HEK293T (cell line): ENCODE data around the gene B2M.
"Not testable (repeated sequence)": the region's sequence is repeated elsewhere in the genome, so short reads cannot be mapped to it uniquely, and the experiment has no call there.

Experiments used
- CTCF ChIA-PET: fragments of 350-600 bp; formaldehyde crosslinking; extraction: SDS; loops from one replicate; lab custom pipeline; 2021; ENCODE audit warnings: antibody characterized with exemption, inconsistent platforms; lab: Yijun Ruan, JAX
- POLR2A ChIA-PET: fragments of 350-600 bp; formaldehyde crosslinking; extraction: SDS; loops from one replicate; lab custom pipeline; 2020; ENCODE audit warnings: antibody characterized with exemption, inconsistent platforms; lab: Yijun Ruan, JAX
- DNase-seq: peaks from one replicate; pipeline ENCODE4 v3.0.0; 2012; ENCODE audit warnings: mixed read lengths; ENCODE audit errors: extremely low spot score
- ARNT ChIP-seq: fragments of 450-650 bp; IDR thresholded peaks from 2 replicates; pipeline ENCODE4 v1.6.1; 2017; ENCODE audit warnings: mild to moderate bottlenecking
- BHLHE40 ChIP-seq: fragments of 450-650 bp; IDR thresholded peaks from 2 replicates; pipeline ENCODE4 v1.6.1; 2016; ENCODE audit warnings: mild to moderate bottlenecking, moderate library complexity, borderline replicate concordance
- CTBP1 ChIP-seq: fragments of 450-650 bp; IDR thresholded peaks from 2 replicates; pipeline ENCODE4 v1.6.1; 2016; ENCODE audit warnings: borderline replicate concordance
- ELF4 ChIP-seq: fragments of 450-650 bp; IDR thresholded peaks from 2 replicates; pipeline ENCODE4 v1.6.1; 2017; ENCODE audit warnings: antibody characterized with exemption
- FOXA1 ChIP-seq: fragments of 450-650 bp; IDR thresholded peaks from 2 replicates; pipeline ENCODE4 v1.6.1; 2016; ENCODE audit warnings: mild to moderate bottlenecking
- FOXK2 ChIP-seq: fragments of 450-650 bp; IDR thresholded peaks from 2 replicates; pipeline ENCODE4 v1.6.1; 2016; ENCODE audit warnings: mild to moderate bottlenecking
- FOXM1 ChIP-seq: fragments of 450-650 bp; IDR thresholded peaks from 2 replicates; pipeline ENCODE4 v1.6.1; 2017; ENCODE audit warnings: mild to moderate bottlenecking, borderline replicate concordance
- HDGF ChIP-seq: fragments of 450-650 bp; IDR thresholded peaks from 2 replicates; pipeline ENCODE4 v1.6.1; 2017; ENCODE audit warnings: antibody characterized with exemption, borderline replicate concordance
- L3MBTL2 ChIP-seq: fragments of 450-650 bp; conservative IDR thresholded peaks from 2 replicates; pipeline ENCODE4 v1.6.1; 2016; ENCODE audit warnings: mild to moderate bottlenecking
- LEF1 ChIP-seq: fragments of 450-650 bp; IDR thresholded peaks from 2 replicates; pipeline ENCODE4 v1.6.1; 2017; ENCODE audit warnings: mild to moderate bottlenecking, borderline replicate concordance
- NFRKB ChIP-seq: fragments of 450-650 bp; IDR thresholded peaks from 2 replicates; pipeline ENCODE4 v1.6.1; 2016; ENCODE audit warnings: mild to moderate bottlenecking, moderate library complexity
- SP1 ChIP-seq: fragments of 450-650 bp; IDR thresholded peaks from 2 replicates; pipeline ENCODE4 v1.6.1; 2017
- SUZ12 ChIP-seq: fragments of 450-650 bp; IDR thresholded peaks from 2 replicates; pipeline ENCODE4 v1.6.1; 2016; ENCODE audit warnings: mild to moderate bottlenecking
- TARDBP ChIP-seq: fragments of 450-650 bp; IDR thresholded peaks from 2 replicates; pipeline ENCODE4 v1.6.1; 2016
- ZNF384 ChIP-seq: fragments of 450-650 bp; IDR thresholded peaks from 2 replicates; pipeline ENCODE4 v1.6.1; 2016
- TF ChIP-seq, protein P1 (sequence below): fragments of 450-650 bp; IDR thresholded peaks from 2 replicates; pipeline ENCODE4 v1.6.1; 2016

B2M gene

DNA sequence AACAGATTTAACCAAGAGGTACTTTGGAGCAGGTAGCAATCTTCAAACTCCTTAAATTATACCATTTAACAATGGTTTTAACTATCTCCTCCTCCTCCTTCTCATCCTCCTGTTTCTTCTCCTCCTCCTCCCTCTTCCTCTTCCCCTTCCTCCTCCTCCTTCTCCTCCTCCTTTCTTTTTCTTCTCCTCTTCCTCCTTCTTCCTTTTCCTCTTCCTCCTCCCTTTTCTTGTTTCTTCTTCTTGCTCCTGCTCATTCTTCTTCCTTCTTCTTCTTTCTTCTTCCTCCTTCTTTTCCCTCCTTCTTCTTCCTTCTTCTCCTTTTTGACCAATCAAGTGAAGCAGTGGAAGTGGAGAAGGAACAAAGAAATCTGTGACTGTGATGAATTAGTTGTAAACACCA, 14.3 kb upstream of the B2M start:
- no peak for TF ChIP-seq BHLHE40
- TF ChIP-seq ARNT = no peak
- TF ChIP-seq TARDBP = no peak
- no peak for TF ChIP-seq NFRKB
- no peak for TF ChIP-seq ELF4
- no peak for TF ChIP-seq FOXM1
- TF ChIP-seq, protein P1, sequence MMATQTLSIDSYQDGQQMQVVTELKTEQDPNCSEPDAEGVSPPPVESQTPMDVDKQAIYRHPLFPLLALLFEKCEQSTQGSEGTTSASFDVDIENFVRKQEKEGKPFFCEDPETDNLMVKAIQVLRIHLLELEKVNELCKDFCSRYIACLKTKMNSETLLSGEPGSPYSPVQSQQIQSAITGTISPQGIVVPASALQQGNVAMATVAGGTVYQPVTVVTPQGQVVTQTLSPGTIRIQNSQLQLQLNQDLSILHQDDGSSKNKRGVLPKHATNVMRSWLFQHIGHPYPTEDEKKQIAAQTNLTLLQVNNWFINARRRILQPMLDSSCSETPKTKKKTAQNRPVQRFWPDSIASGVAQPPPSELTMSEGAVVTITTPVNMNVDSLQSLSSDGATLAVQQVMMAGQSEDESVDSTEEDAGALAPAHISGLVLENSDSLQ = no peak
- TF ChIP-seq CTBP1 = no peak
- no peak for TF ChIP-seq ZNF384
- no peak for TF ChIP-seq SP1
- POLR2A ChIA-PET = interaction anchor here (0.7 to 1.2 kb wide), 2 partner anchors 15 to 32 kb away, joined by 4 to 5 read pairs; no protein-coding TSS in a partner anchor
- DNase-seq = no peak
- CTCF ChIA-PET = no interaction called here

DNA sequence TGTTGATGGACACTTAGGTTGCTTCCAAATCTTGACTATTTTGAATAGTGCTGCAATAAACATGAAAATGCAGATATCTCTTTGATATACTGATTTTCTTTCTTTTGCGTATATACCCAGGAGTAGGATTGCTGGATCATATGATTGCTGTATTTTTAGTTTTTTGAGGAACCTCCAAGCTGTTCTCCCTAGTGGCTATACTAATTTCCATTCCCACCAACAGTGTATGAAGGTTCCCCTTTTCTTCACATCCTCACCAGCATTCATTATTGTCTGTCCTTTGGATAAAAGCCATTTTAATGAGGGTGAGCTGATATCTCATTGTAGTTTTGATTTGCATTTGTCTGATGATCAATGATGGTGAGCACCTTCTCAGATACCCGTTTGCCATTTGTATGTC, 12.7 kb upstream of the B2M start:
- no peak for DNase-seq
- POLR2A ChIA-PET = no interaction called here
- CTCF ChIA-PET = no interaction called here
- no peak for TF ChIP-seq LEF1
- no peak for TF ChIP-seq ZNF384
- no peak for TF ChIP-seq HDGF
- TF ChIP-seq FOXM1 = no peak
- TF ChIP-seq SUZ12 = no peak
- no peak for TF ChIP-seq ELF4
- TF ChIP-seq NFRKB = no peak
- no peak for TF ChIP-seq CTBP1
- no peak for TF ChIP-seq FOXK2
- no peak for TF ChIP-seq L3MBTL2
- TF ChIP-seq ARNT = no peak
- no peak for TF ChIP-seq FOXA1

DNA sequence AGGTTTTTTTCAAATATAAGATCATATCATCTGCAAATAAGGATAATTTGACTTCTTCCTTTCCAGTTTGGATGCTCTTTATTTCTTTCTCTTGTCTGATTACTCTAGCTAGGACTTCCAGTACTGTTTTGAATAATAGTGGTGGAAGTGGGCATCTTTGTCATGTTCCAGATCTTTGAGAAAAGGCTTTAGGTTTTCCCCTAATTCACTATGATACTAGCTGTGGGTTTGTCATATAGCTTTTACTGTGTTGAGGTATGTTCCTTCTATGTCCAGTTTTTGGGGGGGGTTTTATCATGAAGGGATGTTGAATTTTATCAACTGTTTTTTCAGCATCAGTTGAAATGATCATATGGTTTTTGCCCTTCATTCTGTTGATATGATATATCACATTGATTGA, 10.6 kb upstream of the B2M start:
- CTCF ChIA-PET, DNase-seq, POLR2A ChIA-PET: not testable (repeated sequence)

DNA sequence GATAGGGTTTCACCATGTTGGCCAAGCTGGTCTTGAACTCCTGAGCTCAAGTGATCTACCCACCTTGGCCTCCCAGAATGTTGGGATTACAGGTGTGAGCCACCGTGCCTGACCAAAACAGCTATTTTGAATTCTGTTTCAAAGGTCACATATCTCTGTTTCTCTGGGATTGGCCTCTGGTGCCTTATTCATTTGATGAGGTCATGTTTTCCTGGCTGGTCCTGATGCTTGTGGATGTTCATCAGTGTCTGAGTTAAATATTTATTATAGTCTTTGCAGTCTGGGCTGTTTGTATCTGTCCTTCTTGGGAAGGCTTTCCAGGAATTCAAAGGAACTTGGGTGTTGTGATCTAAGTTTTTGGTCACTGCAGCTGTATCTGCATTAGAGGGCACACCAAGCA, 5.3 kb upstream of the B2M start:
- POLR2A ChIA-PET = interaction anchor here (1.0 kb wide), 1 partner anchor 43 kb away, joined by 3 read pairs; no protein-coding TSS in a partner anchor
- no peak for TF ChIP-seq CTBP1
- no peak for TF ChIP-seq BHLHE40
- TF ChIP-seq, protein P1 = no peak
- TF ChIP-seq LEF1 = no peak
- TF ChIP-seq FOXA1 = no peak
- TF ChIP-seq NFRKB = no peak
- TF ChIP-seq FOXM1 = no peak
- TF ChIP-seq ARNT = no peak
- no peak for TF ChIP-seq FOXK2
- TF ChIP-seq TARDBP = no peak
- TF ChIP-seq HDGF = no peak
- TF ChIP-seq SP1 = no peak
- TF ChIP-seq SUZ12 = no peak
- no peak for TF ChIP-seq ELF4
- TF ChIP-seq L3MBTL2 = no peak
- TF ChIP-seq ZNF384 = no peak
- CTCF ChIA-PET = interaction anchor here (1.4 kb wide), 1 partner anchor 33 kb away, joined by 3 read pairs; no protein-coding TSS in a partner anchor
- no peak for DNase-seq

DNA sequence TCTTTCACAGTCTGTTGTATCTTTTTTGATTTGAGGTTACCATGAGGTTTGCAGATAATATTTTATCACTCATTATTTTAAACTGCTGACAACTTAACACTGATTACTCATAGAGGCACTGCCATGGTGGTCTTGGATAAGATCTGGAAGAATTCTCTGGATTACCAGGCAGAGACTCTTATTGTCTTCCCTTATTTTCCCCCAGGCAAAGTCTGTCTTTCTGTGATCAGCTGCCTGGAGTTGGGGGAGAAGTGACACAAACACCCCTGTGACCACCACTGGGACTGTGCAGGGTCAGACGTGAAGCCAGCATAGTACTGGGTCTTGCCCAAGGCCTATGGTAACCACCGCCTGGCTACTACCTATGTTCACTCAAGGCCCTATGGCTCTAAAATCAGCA, 4.9 kb upstream of the B2M start:
- ChIA-PET CTCF (interaction anchor here (0.7 to 1.4 kb wide), 2 partner anchors 32 to 215 kb away, joined by 3 to 4 read pairs; no protein-coding TSS in a partner anchor), POLR2A (no interaction called here)
- DNase-seq = no peak
- TF ChIP-seq FOXA1 = no peak
- TF ChIP-seq SP1 = no peak
- no peak for TF ChIP-seq FOXK2
- TF ChIP-seq TARDBP = no peak
- TF ChIP-seq ZNF384 = no peak
- no peak for TF ChIP-seq ARNT
- TF ChIP-seq LEF1 = no peak
- TF ChIP-seq, protein P1 = no peak
- no peak for TF ChIP-seq SUZ12
- TF ChIP-seq L3MBTL2 = no peak
- TF ChIP-seq ELF4 = no peak
- TF ChIP-seq FOXM1 = no peak

DNA sequence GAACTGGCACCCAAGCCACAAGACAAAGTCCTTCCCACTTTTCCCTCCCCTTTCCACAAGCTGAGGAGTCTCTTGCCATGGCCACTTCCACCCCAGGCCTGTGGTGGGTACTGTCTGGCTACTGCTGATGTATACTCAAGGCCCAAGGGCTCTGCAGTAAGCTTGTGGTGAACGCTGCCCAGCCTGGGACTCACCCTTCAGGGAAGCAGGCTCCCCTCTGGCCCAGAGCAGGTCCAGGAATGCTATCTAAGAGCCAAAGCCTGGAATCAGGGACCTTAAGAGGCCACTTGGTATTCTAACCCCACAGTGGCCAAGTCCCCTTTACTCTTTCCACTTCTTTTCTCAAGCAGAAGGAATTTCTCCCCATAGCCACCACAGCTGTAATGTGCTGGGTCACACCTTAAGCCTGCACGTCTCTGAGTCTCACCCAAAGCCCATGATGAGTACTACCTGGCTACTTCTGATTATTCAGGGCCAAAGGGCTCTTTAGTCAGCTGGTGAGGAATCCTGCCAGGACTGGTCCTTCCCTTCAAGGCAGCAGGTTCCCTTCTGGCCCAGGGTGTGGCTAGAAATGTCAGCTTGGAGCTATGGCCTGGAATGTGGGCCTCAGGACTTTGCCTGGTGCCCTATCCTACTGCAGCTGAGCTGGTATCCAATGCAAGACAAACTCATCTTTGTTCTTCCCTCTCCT, 4.2 kb upstream of the B2M start:
- POLR2A ChIA-PET = interaction anchor here (1.0 kb wide), 2 partner anchors 22 to 44 kb away, joined by 3 read pairs; partner anchors contain the start of gene SPG11
- TF ChIP-seq LEF1 (no peak), SUZ12 (no peak), L3MBTL2 (no peak), NFRKB (no peak), HDGF (no peak), FOXA1 (no peak), ARNT (no peak), ZNF384 (no peak), TARDBP (no peak), FOXM1 (no peak), BHLHE40 (no peak), CTBP1 (no peak), ELF4 (no peak), FOXK2 (no peak), SP1 (no peak)
- TF ChIP-seq, protein P1 = no peak
- no peak for DNase-seq
- CTCF ChIA-PET = interaction anchor here (0.7 to 1.0 kb wide), 2 partner anchors 26 to 215 kb away, joined by 4 to 5 read pairs; no protein-coding TSS in a partner anchor
